ENCODE results near the gene SEMA3D.

Gene SEMA3D

GRCh38 chr7:85016286-85016685 lies 170.6 kb downstream of the SEMA3D start:
- no peak overlapping the region for H3K9ac ChIP-seq
- no peak overlapping the region for H3K4me2 ChIP-seq (ENCODE audit: low read length)
- no peaks in the 10 kb centered on the region for H3K9me3 ChIP-seq (ENCODE audit: control insufficient read depth, low read length)
- H3K27ac ChIP-seq, result no peak overlapping the region
- no peak overlapping the region for H3K4me3 ChIP-seq (ENCODE audit: low read depth, low read length)
- H3K4me1 ChIP-seq, result no peaks in the 10 kb centered on the region
- no peak overlapping the region for H2AFZ ChIP-seq
- H3K36me3 ChIP-seq (ENCODE audit: control insufficient read depth, insufficient read depth, low read length), result no peaks in the 10 kb centered on the region
- no peak for TF ChIP-seq CTCF (IDR thresholded peaks at IDR 0.05)
- no peaks in the 10 kb centered on the region for H3K79me2 ChIP-seq
- H3K27me3 ChIP-seq (ENCODE audit: control insufficient read depth, insufficient read depth, low read length), result no peaks in the 10 kb centered on the region

DNA sequence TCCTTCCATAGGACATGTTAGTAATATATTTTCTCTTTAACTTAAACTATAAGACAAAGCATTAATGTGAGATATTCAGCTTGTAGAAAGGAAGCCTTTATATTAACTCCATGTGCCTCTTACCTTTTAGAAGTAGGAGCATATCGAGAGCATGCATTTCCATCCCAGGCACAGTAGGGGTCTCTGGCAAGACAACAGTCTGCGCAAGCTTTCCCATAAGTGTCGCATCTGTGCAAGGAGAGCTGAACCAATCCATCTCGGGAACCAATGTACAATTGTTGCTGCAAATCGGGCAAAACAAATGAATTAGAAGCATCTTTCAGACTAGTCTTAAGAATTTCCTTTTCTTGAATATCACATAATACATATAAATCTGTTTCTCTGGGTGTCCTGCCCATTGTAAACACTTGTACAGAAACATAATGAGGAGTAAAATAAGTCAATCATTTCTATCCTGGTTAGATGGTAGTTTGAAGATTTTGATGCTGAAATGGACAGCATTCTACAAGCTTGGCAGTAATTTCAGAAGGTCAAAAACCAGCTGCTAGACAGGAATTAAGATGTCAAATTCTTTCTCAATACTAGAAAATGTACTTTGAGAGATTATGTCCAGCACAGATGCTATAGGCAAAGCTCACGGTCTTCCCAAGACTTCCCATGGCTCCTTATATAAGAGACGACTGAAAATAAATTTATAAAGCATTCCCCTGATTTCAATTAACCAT lies 171.8 kb downstream of the SEMA3D start:
- Histone ChIP-seq H3K9ac (no peak overlapping the region), H3K9me3 (ENCODE audit: control insufficient read depth, low read length) (no peaks in the 10 kb centered on the region), H3K4me2 (ENCODE audit: low read length) (no peak overlapping the region), H3K79me2 (no peaks in the 10 kb centered on the region), H3K27me3 (ENCODE audit: control insufficient read depth, insufficient read depth, low read length) (no peaks in the 10 kb centered on the region), H3K36me3 (ENCODE audit: control insufficient read depth, insufficient read depth, low read length) (no peaks in the 10 kb centered on the region), H3K4me3 (ENCODE audit: low read depth, low read length) (no peak overlapping the region), H3K4me1 (no peaks in the 10 kb centered on the region), H2AFZ (no peak overlapping the region), H3K27ac (no peak overlapping the region)
- TF ChIP-seq CTCF (IDR thresholded peaks at IDR 0.05), result no peak

GRCh38 chr7:85011127-85011526 lies 175.7 kb downstream of the SEMA3D start:
- Histone ChIP-seq H3K27ac (no peak overlapping the region), H3K9ac (no peak overlapping the region), H3K9me3 (ENCODE audit: control insufficient read depth, low read length) (no peaks in the 10 kb centered on the region), H3K4me2 (ENCODE audit: low read length) (no peak overlapping the region), H2AFZ (no peak overlapping the region), H3K4me1 (no peaks in the 10 kb centered on the region), H3K4me3 (ENCODE audit: low read depth, low read length) (no peak overlapping the region), H3K27me3 (ENCODE audit: control insufficient read depth, insufficient read depth, low read length) (no peaks in the 10 kb centered on the region), H3K79me2 (no peaks in the 10 kb centered on the region), H3K36me3 (ENCODE audit: control insufficient read depth, insufficient read depth, low read length) (no peaks in the 10 kb centered on the region)
- TF ChIP-seq CTCF (IDR thresholded peaks at IDR 0.05), result no peak

GRCh38 chr7:85010306-85010705 lies 176.6 kb downstream of the SEMA3D start:
- Histone ChIP-seq H3K36me3 (ENCODE audit: control insufficient read depth, insufficient read depth, low read length) (no peaks in the 10 kb centered on the region), H3K79me2 (no peaks in the 10 kb centered on the region), H3K4me3 (ENCODE audit: low read depth, low read length) (no peak overlapping the region), H3K27me3 (ENCODE audit: control insufficient read depth, insufficient read depth, low read length) (no peaks in the 10 kb centered on the region), H2AFZ (no peak overlapping the region), H3K4me2 (ENCODE audit: low read length) (no peak overlapping the region), H3K9ac (no peak overlapping the region), H3K9me3 (ENCODE audit: control insufficient read depth, low read length) (no peaks in the 10 kb centered on the region), H3K4me1 (no peaks in the 10 kb centered on the region), H3K27ac (no peak overlapping the region)
- TF ChIP-seq CTCF (IDR thresholded peaks at IDR 0.05), result no peak

DNA sequence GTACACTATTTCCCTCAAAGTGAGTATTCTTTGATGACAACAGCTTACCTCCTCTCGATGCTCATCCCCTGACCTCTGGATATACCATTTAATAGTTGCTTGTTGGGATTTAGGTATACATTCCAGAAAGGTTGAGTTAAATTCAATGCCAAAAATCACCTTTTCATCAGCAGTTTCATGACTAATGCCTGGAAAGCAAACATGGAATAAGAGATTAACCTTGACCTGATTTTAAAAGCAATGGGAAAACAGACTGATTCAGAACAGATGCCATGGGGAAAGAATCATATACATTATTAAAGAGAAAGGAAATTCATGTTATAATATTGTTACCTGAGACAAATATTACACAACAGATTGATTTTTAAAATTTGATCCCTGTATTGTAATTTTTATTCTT lies 180.1 kb downstream of the SEMA3D start:
- no peaks in the 10 kb centered on the region for H3K9me3 ChIP-seq (ENCODE audit: control insufficient read depth, low read length)
- no peak overlapping the region for H3K4me2 ChIP-seq (ENCODE audit: low read length)
- no peaks in the 10 kb centered on the region for H3K79me2 ChIP-seq
- no peak overlapping the region for H3K4me3 ChIP-seq (ENCODE audit: low read depth, low read length)
- H3K36me3 ChIP-seq (ENCODE audit: control insufficient read depth, insufficient read depth, low read length), result no peaks in the 10 kb centered on the region
- no peaks in the 10 kb centered on the region for H3K4me1 ChIP-seq
- no peak for TF ChIP-seq CTCF (IDR thresholded peaks at IDR 0.05)
- no peak overlapping the region for H3K27ac ChIP-seq
- H3K9ac ChIP-seq, result no peak overlapping the region
- no peak overlapping the region for H2AFZ ChIP-seq
- H3K27me3 ChIP-seq (ENCODE audit: control insufficient read depth, insufficient read depth, low read length), result no peaks in the 10 kb centered on the region
